Activated naive CD8-positive, alpha-beta T cell treated with anti-CD3 and anti-CD28 coated beads, Interleukin-2, amount 10 ng/mL, durations not matched to agents 7 days and 5 days (primary cell): ENCODE data around the gene SIK2. TPM values are rescaled to one million over a fixed set of nuclear protein-coding genes. Genes with fewer than 3 reads are reported as not detected.
A peak's percentile ranks its signal among the peaks of the same experiment; 100 is the strongest.

Source experiments
- ATAC-seq: fragments of 150-1000 bp; cut with Tn5 transposase; one replicate; pipeline ENCODE4 v1.10.0; 2021; ENCODE audit warnings: low read depth, moderate library complexity
- POLR2A ChIA-PET: fragments of 350-600 bp; sonication (Branson Sonifier 250); formaldehyde crosslinking; loops from one replicate; lab custom pipeline; 2021; ENCODE audit warnings: antibody characterized with exemption; lab: Charles Lee
- DNase-seq: peaks from one replicate; pipeline ENCODE4 v3.0.0; 2021
- H3K27ac Mint-ChIP-seq: one replicate; pipeline ENCODE4 v1.8.0; 2022; ENCODE audit warnings: mild to moderate bottlenecking, mixed read lengths
- H3K27me3 Mint-ChIP-seq: one replicate; pipeline ENCODE4 v1.8.0; 2022; ENCODE audit warnings: mild to moderate bottlenecking, moderate library complexity, mixed read lengths
- H3K36me3 Mint-ChIP-seq: one replicate; pipeline ENCODE4 v1.8.0; 2021; ENCODE audit warnings: mild to moderate bottlenecking, mixed read lengths
- H3K4me1 Mint-ChIP-seq: one replicate; pipeline ENCODE4 v1.8.0; 2021; ENCODE audit warnings: mixed read lengths
- H3K4me3 Mint-ChIP-seq: one replicate; pipeline ENCODE4 v1.8.0; 2022; ENCODE audit warnings: mild to moderate bottlenecking, moderate library complexity, mixed read lengths
- H3K9me3 Mint-ChIP-seq: one replicate; pipeline ENCODE4 v1.8.0; 2021; ENCODE audit warnings: mixed read lengths
- total RNA-seq, 2 experiments: library from RNA; stranded (reverse); gene quantifications; one replicate each; pipeline ENCODE4 v1.2.3, GENCODE V29; 2021

Gene SIK2
- total RNA-seq, 2 experiments from 2014 or later, result 10.2 to 12.9 TPM

DNA sequence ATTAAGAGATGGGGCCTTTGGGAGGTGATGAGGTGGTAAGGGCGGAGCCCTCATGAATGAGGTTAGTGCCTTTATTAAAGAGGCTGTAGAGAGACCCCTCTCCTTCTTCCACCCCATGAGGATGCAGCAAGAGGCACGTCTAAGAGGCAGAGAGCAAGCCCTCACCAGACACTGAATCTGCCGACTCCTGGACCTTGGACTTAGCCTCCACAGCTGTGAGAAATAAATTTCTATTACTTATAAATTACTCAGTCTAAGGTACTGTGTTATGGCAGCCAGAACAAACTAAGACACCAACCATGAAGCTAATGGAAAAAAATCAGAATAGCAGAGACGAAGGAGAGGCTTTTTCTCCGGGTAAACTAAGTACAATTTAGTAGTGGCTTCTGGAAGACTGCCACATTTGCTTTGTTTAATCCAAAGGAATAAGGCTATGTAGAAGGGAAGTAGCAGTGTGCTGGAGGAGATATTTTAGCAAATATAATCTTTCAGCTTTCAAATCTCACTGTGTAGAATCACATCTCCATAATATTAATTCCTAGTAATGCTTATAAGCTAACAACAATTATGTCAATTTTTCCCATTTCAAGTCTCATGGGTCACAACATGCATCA, 12.3 kb upstream of the SIK2 start:
- no peaks in the 10 kb centered on the region for H3K27me3 Mint-ChIP-seq
- no peak overlapping the region for H3K27ac Mint-ChIP-seq
- H3K9me3 Mint-ChIP-seq, result no peaks in the 10 kb centered on the region
- no peaks in the 10 kb centered on the region for H3K36me3 Mint-ChIP-seq
- H3K4me3 Mint-ChIP-seq, result no peak overlapping the region
- POLR2A ChIA-PET, result no interaction called here
- no peak for ATAC-seq
- peaks cover 7% of the 10 kb centered on the region for H3K4me1 Mint-ChIP-seq
- no peak for DNase-seq

DNA sequence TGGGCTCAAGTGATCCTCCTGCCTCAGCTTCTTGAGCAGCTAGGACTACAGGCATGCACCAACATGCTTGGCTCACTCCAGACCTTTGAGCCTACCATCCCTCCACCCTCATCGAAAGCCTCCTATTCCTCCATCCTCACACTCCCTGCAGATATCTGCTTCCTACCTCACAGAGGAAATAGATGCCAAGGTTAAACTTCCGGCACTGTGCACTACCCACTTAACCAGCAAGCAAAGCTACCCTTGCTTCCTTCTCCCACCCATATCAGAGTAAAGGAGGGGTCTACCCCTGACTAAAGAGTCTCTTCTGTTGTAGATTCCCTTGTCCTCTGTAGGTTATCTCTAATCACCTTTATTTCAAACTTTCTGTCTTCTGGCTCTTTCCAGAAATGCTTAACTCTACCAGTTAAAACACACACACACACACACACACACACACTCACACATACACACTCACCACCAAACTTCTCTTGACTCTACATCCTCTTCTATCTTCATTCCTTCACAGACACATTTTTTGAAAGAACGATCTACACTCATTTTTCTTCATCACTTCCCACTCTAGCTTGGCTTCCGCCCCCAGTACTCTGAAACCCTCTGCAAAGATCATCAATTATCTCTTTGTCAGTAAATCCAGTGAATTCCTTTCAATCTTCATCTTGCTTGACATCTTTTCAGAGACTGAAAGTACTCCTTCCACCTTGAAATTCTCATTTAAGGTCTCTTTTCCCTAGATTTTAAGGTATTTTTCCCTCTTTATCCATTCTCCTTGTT, 10.9 kb upstream of the SIK2 start:
- Mint-ChIP-seq H3K27me3 (peaks cover 12% of the 10 kb centered on the region), H3K9me3 (no peaks in the 10 kb centered on the region), H3K36me3 (no peaks in the 10 kb centered on the region), H3K27ac (no peak overlapping the region), H3K4me1 (peaks cover 1% of the 10 kb centered on the region), H3K4me3 (no peak overlapping the region)
- ATAC-seq, result peak; percentile 54
- DNase-seq, result no peak
- POLR2A ChIA-PET, result no interaction called here

DNA sequence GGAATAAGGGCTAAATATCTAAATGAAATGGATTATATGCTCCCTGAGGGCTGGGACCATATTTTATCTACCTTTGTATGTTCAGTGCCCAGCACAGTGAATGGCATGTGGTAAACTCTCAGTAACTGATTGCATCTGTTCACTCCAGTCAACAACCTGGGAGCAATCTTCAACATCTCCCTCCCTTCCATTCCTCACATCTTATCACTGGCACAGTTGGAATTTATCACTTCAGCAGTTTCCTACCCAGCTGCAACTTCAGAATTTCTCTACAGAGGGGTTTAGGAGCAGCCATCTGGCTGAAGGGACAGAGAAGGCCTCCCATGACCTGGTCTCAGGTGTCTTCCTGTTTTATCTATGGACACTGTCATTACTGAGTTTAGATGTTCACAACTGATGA, 9.8 kb upstream of the SIK2 start:
- H3K4me1 Mint-ChIP-seq, result peaks cover 1% of the 10 kb centered on the region
- POLR2A ChIA-PET, result no interaction called here
- no peak overlapping the region for H3K4me3 Mint-ChIP-seq
- peaks cover 14% of the 10 kb centered on the region for H3K27me3 Mint-ChIP-seq
- H3K36me3 Mint-ChIP-seq, result no peaks in the 10 kb centered on the region
- no peak overlapping the region for H3K27ac Mint-ChIP-seq
- H3K9me3 Mint-ChIP-seq, result no peaks in the 10 kb centered on the region
- DNase-seq (no peak), ATAC-seq (no peak)

DNA sequence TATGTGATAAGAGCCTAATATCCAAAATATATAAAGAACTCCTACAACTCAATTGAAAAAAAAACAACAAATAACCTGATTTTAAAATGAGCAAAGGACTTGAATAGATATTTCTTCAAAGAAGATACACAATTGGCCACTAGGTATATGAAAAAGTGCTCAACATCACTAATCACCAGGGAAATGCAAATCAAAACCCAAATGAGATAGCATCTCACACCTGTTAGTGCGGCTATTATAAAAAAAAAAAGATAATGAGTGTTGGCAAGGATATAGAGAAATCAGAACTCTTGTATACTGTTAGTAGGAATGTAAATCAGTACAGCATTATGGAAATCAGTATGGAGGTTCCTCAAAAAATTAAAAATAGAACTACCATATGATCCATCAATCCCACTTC, 5.9 kb upstream of the SIK2 start:
- no peak for DNase-seq
- POLR2A ChIA-PET, result no interaction called here
- H3K27ac Mint-ChIP-seq, result no peak overlapping the region
- no peak overlapping the region for H3K4me3 Mint-ChIP-seq
- peaks cover 3% of the 10 kb centered on the region for H3K4me1 Mint-ChIP-seq
- no peak for ATAC-seq
- peaks cover 20% of the 10 kb centered on the region for H3K27me3 Mint-ChIP-seq
- H3K9me3 Mint-ChIP-seq, result no peaks in the 10 kb centered on the region
- no peaks in the 10 kb centered on the region for H3K36me3 Mint-ChIP-seq

DNA sequence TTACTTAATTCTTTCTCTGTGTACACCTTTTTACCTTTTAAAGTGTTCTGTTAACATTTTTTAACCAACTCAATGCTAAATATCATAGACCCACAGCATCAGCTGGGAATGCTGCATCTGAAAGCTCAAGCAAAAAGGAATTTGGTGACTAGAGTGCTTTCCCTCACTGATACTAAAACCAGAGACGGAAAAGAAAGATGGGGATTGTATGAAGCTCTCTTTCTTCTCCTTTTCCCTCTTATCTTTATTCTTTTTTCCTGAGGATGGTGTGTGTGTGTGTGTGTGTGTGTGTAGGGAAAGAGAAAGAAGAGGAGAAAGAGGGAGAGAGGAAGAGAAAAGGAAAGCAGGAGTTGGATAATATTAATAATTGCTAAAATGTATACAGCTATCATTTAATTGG, 4.1 kb upstream of the SIK2 start:
- H3K36me3 Mint-ChIP-seq, result peaks cover under 1% of the 10 kb centered on the region
- H3K27ac Mint-ChIP-seq, result no peak overlapping the region
- peaks cover 9% of the 10 kb centered on the region for H3K4me1 Mint-ChIP-seq
- POLR2A ChIA-PET, result no interaction called here
- H3K27me3 Mint-ChIP-seq, result peaks cover 20% of the 10 kb centered on the region
- ATAC-seq (no peak), DNase-seq (no peak)
- no peaks in the 10 kb centered on the region for H3K9me3 Mint-ChIP-seq
- no peak overlapping the region for H3K4me3 Mint-ChIP-seq

DNA sequence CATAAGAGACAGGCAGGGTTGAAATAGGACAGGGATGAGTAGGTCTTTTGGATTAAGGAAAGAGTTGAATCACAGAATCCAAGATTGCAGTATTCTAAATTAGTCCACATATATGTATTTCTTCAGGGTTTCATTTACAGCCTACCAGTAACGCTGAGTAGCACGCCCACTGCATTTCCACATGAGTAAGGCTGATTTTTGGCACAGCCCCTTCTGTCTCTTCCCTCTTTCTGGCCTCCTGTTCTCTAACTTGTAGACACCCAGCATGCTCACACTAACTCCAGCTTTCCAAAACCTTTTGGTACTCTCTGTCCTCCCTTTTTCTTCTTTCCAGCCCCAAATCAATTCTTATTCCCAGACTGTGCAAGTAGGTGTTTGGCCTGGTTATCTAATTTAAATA, 3.7 kb upstream of the SIK2 start:
- peaks cover 2% of the 10 kb centered on the region for H3K36me3 Mint-ChIP-seq
- DNase-seq (no peak), ATAC-seq (no peak)
- H3K27ac Mint-ChIP-seq, result no peak overlapping the region
- H3K9me3 Mint-ChIP-seq, result no peaks in the 10 kb centered on the region
- POLR2A ChIA-PET, result no interaction called here
- peaks cover 13% of the 10 kb centered on the region for H3K4me1 Mint-ChIP-seq
- peaks cover 20% of the 10 kb centered on the region for H3K27me3 Mint-ChIP-seq
- H3K4me3 Mint-ChIP-seq, result no peak overlapping the region

DNA sequence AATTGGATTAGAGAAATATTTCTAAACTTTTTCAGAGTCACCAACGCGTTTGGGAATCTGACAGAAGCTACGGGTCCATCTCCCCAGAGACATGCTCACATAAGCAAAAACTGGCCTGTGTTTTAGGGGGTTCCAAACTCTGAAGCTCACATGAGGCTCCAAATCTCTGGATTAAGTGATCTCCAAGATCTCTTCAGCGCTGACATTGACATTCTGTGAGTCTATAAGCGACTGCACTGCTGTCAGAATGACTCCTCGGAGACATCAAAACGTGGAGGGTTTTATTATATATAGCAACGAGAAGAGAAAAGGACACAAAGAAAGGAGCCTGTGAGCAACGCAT, 642 bp upstream of the SIK2 start:
- DNase-seq (no peak), ATAC-seq (no peak)
- Mint-ChIP-seq H3K27ac (peak overlapping the region; percentile 87), H3K36me3 (peaks cover 2% of the 10 kb centered on the region), H3K9me3 (no peaks in the 10 kb centered on the region), H3K4me1 (peaks cover 27% of the 10 kb centered on the region), H3K27me3 (peaks cover 6% of the 10 kb centered on the region), H3K4me3 (peak overlapping the region; percentile 97)
- POLR2A ChIA-PET, result no interaction called here

DNA sequence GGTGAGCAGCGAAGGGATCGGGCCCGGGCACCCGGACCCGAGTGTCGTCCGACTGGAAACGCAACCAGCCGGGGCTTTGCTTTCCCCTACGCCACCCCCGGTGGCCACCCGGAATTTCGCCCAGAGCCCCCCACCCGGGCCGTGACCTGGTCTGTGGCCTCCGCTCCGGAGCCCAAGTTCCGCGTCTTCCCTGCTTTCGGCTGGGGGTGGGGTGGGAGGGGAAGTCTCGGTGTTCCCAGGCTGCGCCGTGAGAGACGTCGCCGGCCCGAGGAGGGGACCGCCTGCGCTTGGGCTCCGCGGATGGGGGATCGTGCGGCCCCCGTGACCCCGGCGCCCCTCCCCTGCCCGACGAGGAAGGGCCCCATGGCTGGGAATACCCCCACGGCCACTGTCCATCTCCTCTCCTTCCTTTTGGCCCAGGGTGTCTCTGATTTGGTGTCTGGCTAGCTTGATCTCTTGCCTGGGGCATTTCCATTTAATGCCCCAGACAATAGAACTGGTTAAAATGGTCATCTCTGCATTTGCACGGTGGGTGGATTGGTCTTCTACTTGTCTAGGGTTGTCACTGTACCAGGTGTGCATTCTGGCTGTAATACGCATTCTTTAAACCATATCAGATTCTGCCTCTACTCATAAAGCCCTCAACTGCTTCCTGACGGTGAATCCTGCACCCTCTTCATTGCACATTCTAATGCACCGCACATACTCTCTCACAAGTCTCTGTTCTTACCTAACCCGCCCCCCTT, 789 bp downstream of the SIK2 start:
- POLR2A ChIA-PET, result interaction anchor here (1.1 to 1.8 kb wide), 2 partner anchors 162 to 163 kb away, joined by 4 to 7 read pairs; partner anchors contain the start of gene PPP2R1B
- Mint-ChIP-seq H3K4me3 (peak overlapping the region; percentile 97), H3K9me3 (no peaks in the 10 kb centered on the region), H3K27ac (peak overlapping the region; percentile 93), H3K27me3 (peaks cover 4% of the 10 kb centered on the region), H3K36me3 (peaks cover 2% of the 10 kb centered on the region), H3K4me1 (peaks cover 27% of the 10 kb centered on the region)
- no peak for DNase-seq
- ATAC-seq, result no peak

DNA sequence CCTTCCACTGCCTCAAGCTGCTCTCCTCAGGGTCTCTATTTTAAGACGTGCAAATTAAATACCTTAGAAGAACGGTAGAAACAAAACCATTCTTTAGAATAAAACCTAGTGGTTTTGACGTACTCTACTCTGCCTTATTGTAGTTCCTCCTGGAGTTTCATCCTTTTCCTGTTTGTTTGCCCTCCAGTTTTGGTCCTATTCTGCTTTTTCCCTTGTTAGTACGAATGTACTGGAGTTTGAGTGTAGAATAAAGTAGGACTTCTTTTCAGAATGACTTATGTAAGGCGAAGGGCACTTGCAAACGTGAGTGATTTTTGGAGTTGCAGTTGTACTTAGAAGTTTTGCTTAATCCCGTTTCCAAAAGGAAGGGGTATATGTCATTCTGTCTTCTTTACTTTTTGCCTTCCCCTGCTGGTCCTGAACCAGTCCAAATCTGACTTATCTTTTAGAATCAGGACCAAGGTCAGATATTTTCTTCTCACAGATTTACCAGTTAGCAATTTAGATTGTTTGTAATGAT, 1.4 kb downstream of the SIK2 start:
- peak overlapping the region; percentile 97 for H3K4me3 Mint-ChIP-seq
- no peaks in the 10 kb centered on the region for H3K9me3 Mint-ChIP-seq
- H3K27ac Mint-ChIP-seq, result peak overlapping the region; percentile 93
- peaks cover 27% of the 10 kb centered on the region for H3K4me1 Mint-ChIP-seq
- peaks cover 1% of the 10 kb centered on the region for H3K27me3 Mint-ChIP-seq
- no peak for DNase-seq
- POLR2A ChIA-PET, result interaction anchor here (1.8 kb wide), 1 partner anchor 163 kb away, joined by 7 read pairs; the partner anchor contains the start of gene PPP2R1B
- no peak for ATAC-seq
- H3K36me3 Mint-ChIP-seq, result peaks cover 2% of the 10 kb centered on the region

DNA sequence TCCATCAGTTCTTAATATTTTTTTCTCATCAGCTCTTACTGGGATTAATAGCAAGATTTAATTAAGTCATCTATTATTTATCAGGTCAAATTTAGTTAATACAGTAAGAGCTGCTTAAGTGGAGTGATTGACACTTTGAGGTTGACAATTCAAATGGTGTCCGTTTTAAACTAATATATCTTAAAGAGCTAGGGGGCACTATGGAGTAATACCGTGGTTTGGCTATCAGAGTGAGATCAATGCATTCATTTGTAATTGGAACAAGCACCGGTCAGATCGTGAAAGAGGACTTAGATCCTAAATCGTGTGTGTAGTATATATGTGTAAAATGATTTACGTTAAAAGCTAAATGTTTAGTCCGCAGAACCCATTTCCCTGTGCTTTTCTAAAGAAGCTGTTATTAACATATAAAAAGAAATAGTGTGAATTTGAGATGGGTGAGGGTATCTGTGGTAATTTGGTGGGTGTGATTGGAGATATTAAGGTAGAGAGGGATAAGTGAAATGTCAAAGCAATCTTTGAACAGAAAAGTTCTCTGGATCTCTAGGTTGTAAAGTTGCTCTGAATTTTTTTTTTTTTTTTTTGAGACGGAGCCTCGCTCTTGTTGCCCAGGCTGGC, 2.3 kb downstream of the SIK2 start:
- POLR2A ChIA-PET, result interaction anchor here (0.9 kb wide), 1 partner anchor 128 kb away, joined by 3 read pairs; no protein-coding TSS in a partner anchor
- Mint-ChIP-seq H3K9me3 (no peaks in the 10 kb centered on the region), H3K27me3 (no peaks in the 10 kb centered on the region), H3K27ac (no peak overlapping the region), H3K36me3 (peaks cover 2% of the 10 kb centered on the region), H3K4me1 (peaks cover 27% of the 10 kb centered on the region), H3K4me3 (peak overlapping the region; percentile 7)
- ATAC-seq (no peak), DNase-seq (no peak)

DNA sequence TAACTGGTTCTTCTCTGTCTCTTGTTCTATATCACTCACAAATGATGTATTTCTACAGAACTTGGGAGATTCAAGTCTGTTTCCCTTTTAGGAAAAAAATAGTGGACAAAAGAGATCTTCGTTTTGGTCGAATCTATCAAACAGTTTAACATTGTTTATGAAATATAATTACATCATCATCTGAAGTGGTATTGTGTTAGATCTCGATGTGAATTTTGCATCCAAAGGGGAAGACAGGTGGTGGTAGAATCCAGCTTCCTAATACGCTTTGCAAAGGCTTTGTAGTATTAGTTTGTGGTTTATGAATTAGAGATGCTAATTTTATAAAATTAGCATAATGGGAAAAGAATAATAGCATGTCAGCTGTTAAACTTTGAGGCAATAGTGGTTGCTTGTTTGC, 3.4 kb downstream of the SIK2 start:
- Mint-ChIP-seq H3K27ac (no peak overlapping the region), H3K9me3 (no peaks in the 10 kb centered on the region), H3K27me3 (no peaks in the 10 kb centered on the region), H3K4me3 (no peak overlapping the region), H3K36me3 (peaks cover 2% of the 10 kb centered on the region), H3K4me1 (peaks cover 27% of the 10 kb centered on the region)
- POLR2A ChIA-PET, result no interaction called here
- DNase-seq (no peak), ATAC-seq (no peak)

DNA sequence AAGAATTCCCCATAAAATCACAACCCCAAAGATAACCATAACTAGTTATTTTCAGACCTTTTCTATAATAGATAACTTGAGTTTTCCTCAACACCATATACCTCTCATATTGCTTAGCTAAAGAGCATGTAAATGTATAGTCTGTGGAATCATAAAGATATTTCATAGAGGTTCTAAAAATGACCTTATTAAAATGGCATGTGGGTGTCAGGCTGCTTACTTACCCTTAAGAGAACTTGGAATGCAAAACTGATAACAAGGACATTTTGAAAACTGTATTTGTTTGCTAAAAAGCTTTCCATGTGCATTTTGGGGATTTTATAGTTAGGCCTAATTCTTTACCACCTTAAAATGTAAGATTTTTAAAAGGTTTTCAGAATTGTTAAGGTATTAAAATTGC, 4.7 kb downstream of the SIK2 start:
- H3K36me3 Mint-ChIP-seq, result peaks cover 2% of the 10 kb centered on the region
- H3K27ac Mint-ChIP-seq, result no peak overlapping the region
- peaks cover 20% of the 10 kb centered on the region for H3K4me1 Mint-ChIP-seq
- DNase-seq, result no peak
- H3K27me3 Mint-ChIP-seq, result no peaks in the 10 kb centered on the region
- no peak overlapping the region for H3K4me3 Mint-ChIP-seq
- ATAC-seq, result no peak
- no peaks in the 10 kb centered on the region for H3K9me3 Mint-ChIP-seq
- POLR2A ChIA-PET, result no interaction called here

DNA sequence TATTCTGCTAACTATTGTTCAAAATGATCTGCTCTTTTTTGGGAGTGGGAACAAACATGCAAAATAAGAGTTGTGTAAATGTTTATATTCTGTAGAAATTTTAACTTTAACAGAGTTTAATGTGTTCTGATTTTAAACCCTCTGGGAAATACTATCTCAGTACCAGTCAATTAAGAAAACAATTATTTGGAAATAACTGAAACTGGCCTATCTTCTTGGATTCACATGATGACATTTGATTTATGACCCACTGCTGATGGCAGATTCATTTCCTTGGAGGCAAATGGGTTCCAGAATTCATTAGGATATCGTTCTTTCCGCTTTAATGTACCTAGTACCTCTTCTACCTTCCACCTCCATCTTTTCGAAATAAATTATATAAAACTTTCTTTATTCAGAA, 5.5 kb downstream of the SIK2 start:
- Mint-ChIP-seq H3K27me3 (no peaks in the 10 kb centered on the region), H3K4me1 (peaks cover 20% of the 10 kb centered on the region), H3K27ac (no peak overlapping the region), H3K36me3 (peaks cover 2% of the 10 kb centered on the region), H3K4me3 (no peak overlapping the region), H3K9me3 (no peaks in the 10 kb centered on the region)
- POLR2A ChIA-PET, result no interaction called here
- no peak for ATAC-seq
- DNase-seq, result no peak
